Thoracic aorta (tissue), 2 donors: Measurements from ENCODE around the gene TAB2. TPM values are rescaled to one million over a fixed set of nuclear protein-coding genes. Genes with fewer than 3 reads are reported as not detected.

Experiments used
- ATAC-seq: fragments of 150-250 bp; one replicate; pipeline ENCODE4 v1.8.0; 2017; ENCODE audit warnings: low read depth; ENCODE audit not compliant: insufficient number of reproducible peaks, low FRiP score
- DNase-seq: peaks from one replicate; pipeline ENCODE4 v3.0.0-alpha.2; 2020; ENCODE audit warnings: low spot score
- H3K27ac ChIP-seq, 2 donors: fragments of 200-600 bp; sonication (generic); 1 replicate in 1 of 2; 2 replicates in 1 of 2; pipeline ENCODE4 v1.5.1; 2016; ENCODE audit warnings: mild to moderate bottlenecking in 2 of 2, moderate library complexity in 2 of 2
- H3K27me3 ChIP-seq: fragments of 200-600 bp; sonication (generic); replicated peaks from 2 replicates; pipeline ENCODE4 v1.6.0; 2016; ENCODE audit warnings: mild to moderate bottlenecking; ENCODE audit not compliant: insufficient read depth
- H3K36me3 ChIP-seq: fragments of 200-600 bp; sonication (generic); one replicate; pipeline ENCODE4 v1.5.1; 2016
- H3K4me1 ChIP-seq, 2 donors: fragments of 200-600 bp; sonication (generic); 1 replicate in 1 of 2; 2 replicates in 1 of 2; pipeline versions ENCODE4 v1.5.1 to v1.6.0; 2016; ENCODE audit warnings: low read depth in 2 of 2, mild to moderate bottlenecking in 1 of 2; ENCODE audit not compliant: control insufficient read depth in 1 of 2
- H3K4me3 ChIP-seq: fragments of 200-600 bp; sonication (generic); 2 replicates; pipeline ENCODE4 v1.5.1; 2016; ENCODE audit warnings: mild to moderate bottlenecking
- H3K9me3 ChIP-seq: fragments of 200-600 bp; sonication (generic); 2 replicates; pipeline ENCODE4 v1.5.1; 2016
- CTCF ChIP-seq: fragments of 200-600 bp; sonication (generic); IDR thresholded peaks from one replicate; pipeline ENCODE4 v1.5.1; 2019; ENCODE audit warnings: antibody characterized with exemption
- total RNA-seq, 2 donors: library from RNA; depleted of rRNA; stranded (reverse); fragments of >200 nt; gene quantifications; one replicate each; pipeline versions ENCODE4 v1.1.0 to v1.2.3, GENCODE V29; 2016

TAB2 gene
- total RNA-seq, 2 donors from 2014 or later: 56.0 to 61.7 TPM

GRCh38 chr6:149363154-149363553 lies 45.6 kb downstream of the TAB2 start:
- ATAC-seq: no peak
- DNase-seq: no peak

GRCh38 chr6:149364557-149364956 lies 47.0 kb downstream of the TAB2 start:
- no peak for TF ChIP-seq CTCF
- Histone ChIP-seq H3K4me3 (no peak overlapping the region), H3K36me3 (no peaks in the 10 kb centered on the region), H3K4me1 (peaks cover 22 to 37% of the 10 kb centered on the region in 2 donors), H3K27me3 (no peaks in the 10 kb centered on the region), H3K27ac (no peak overlapping the region), H3K9me3 (no peaks in the 10 kb centered on the region)
- no peak for ATAC-seq
- no peak for DNase-seq

More at GRCh38 chr6:149363154-149363553, 45.6 kb downstream of the TAB2 start:
- Histone ChIP-seq H3K27ac (no peak overlapping the region), H3K9me3 (no peaks in the 10 kb centered on the region), H3K27me3 (no peaks in the 10 kb centered on the region), H3K4me1 (peaks cover 22 to 46% of the 10 kb centered on the region in 2 donors), H3K36me3 (no peaks in the 10 kb centered on the region), H3K4me3 (no peak overlapping the region)
- no peak for TF ChIP-seq CTCF

- Histone ChIP-seq H3K4me1 (peaks cover 22 to 35% of the 10 kb centered on the region in 2 donors), H3K27ac (no peak overlapping the region), H3K4me3 (no peak overlapping the region), H3K9me3 (no peaks in the 10 kb centered on the region), H3K36me3 (no peaks in the 10 kb centered on the region), H3K27me3 (no peaks in the 10 kb centered on the region)
- DNase-seq (no peak), ATAC-seq (no peak)
- no peak for TF ChIP-seq CTCF
These were observed 47.7 kb downstream of the TAB2 start for GRCh38 chr6:149365197-149365596.

GRCh38 chr6:149366267-149366921 lies 48.9 kb downstream of the TAB2 start:
- H3K27ac ChIP-seq: no peak overlapping the region
- H3K4me3 ChIP-seq: no peak overlapping the region
- DNase-seq: no peak
- TF ChIP-seq CTCF: no peak
- H3K4me1 ChIP-seq: peaks cover 22 to 38% of the 10 kb centered on the region in 2 donors
- no peaks in the 10 kb centered on the region for H3K36me3 ChIP-seq
- no peaks in the 10 kb centered on the region for H3K9me3 ChIP-seq
- H3K27me3 ChIP-seq: no peaks in the 10 kb centered on the region
- ATAC-seq: no peak

GRCh38 chr6:149368065-149368464 lies 50.6 kb downstream of the TAB2 start:
- H3K4me3 ChIP-seq: no peak overlapping the region
- H3K4me1 ChIP-seq: peaks cover 22 to 41% of the 10 kb centered on the region in 2 donors
- DNase-seq (no peak), ATAC-seq (no peak)
- H3K27me3 ChIP-seq: no peaks in the 10 kb centered on the region
- no peaks in the 10 kb centered on the region for H3K36me3 ChIP-seq
- TF ChIP-seq CTCF: no peak
- H3K27ac ChIP-seq: no peak overlapping the region
- H3K9me3 ChIP-seq: no peaks in the 10 kb centered on the region
